Measurements from ENCODE around the gene C17orf58.

DNA sequence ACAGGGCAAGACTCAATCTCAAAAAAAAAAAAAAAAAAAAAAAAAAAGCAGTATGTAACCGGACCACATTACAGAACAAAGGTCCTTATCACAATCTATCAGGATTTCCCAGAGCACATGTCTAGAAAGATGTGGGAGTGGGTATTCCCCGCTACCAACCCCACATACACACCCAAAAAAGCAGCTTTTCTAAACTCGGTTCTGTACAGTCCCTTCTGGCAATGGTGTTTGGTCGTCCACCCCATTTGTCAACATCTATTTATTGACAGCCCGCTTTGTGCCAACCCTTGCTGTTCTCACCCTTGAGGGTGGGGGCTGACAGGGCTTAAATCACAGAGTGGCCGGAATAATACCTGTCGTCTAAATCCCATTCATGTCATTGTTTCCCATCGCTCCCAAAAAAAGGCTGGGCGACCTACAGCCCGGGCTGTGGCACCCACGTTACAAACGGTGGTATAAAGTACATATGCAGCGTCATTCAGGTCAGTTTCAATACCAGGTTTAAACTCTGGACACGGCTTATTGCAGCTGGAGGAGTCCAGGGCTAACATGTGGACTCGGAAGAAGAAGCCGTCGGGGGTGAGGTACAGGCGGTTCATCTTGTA, 3.6 kb downstream of the C17orf58 start:
- TF ChIP-seq, protein P1, sequence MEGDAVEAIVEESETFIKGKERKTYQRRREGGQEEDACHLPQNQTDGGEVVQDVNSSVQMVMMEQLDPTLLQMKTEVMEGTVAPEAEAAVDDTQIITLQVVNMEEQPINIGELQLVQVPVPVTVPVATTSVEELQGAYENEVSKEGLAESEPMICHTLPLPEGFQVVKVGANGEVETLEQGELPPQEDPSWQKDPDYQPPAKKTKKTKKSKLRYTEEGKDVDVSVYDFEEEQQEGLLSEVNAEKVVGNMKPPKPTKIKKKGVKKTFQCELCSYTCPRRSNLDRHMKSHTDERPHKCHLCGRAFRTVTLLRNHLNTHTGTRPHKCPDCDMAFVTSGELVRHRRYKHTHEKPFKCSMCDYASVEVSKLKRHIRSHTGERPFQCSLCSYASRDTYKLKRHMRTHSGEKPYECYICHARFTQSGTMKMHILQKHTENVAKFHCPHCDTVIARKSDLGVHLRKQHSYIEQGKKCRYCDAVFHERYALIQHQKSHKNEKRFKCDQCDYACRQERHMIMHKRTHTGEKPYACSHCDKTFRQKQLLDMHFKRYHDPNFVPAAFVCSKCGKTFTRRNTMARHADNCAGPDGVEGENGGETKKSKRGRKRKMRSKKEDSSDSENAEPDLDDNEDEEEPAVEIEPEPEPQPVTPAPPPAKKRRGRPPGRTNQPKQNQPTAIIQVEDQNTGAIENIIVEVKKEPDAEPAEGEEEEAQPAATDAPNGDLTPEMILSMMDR (IDR thresholded peaks at IDR 0.05; ENCODE audit: insufficient read depth, low read depth, low read length) = no peak
- TF ChIP-seq EZH2 (IDR thresholded peaks at IDR 0.05; ENCODE audit: insufficient read depth, low read length) = no peak
